ENCODE data around the gene WDR5.

GRCh38 chr9:134111064-134111463, 24.8 kb upstream of the WDR5 start:
- TF ChIP-seq AFF4 (CRISPR knock-in tag; IDR thresholded peaks at IDR 0.05) (no peak), POLR2A (conservative IDR thresholded peaks at IDR 0.05) (no peak), CTBP1 (IDR thresholded peaks at IDR 0.05; ENCODE audit: borderline replicate concordance) (no peak), MAX (CRISPR knock-in tag; IDR thresholded peaks at IDR 0.05) (no peak)

Measured in K562 (cell line).